Measurements from ENCODE around the gene ZBTB21. TPM values are rescaled to one million over a fixed set of nuclear protein-coding genes. Genes with fewer than 3 reads are reported as not detected.

The ZBTB21 gene
- total and polyA plus RNA-seq, 5 donors from 2014 or later, result 2.4 to 107 (median 5.7) TPM

- Mint-ChIP-seq H3K4me1 (peaks cover 0 to 4% (median under 1%) of the 10 kb centered on the region in 4 donors), H3K27me3 (peaks cover 4% of the 10 kb centered on the region), H3K36me3 (no peaks in the 10 kb centered on the region), H3K4me3 (no peak overlapping the region), H3K9me3 (no peaks in the 10 kb centered on the region), H3K27ac (peak overlapping the region in 1 of 3 donors; percentile 38)
- Histone ChIP-seq H3K27ac (ENCODE audit: insufficient read depth, low read length, poor library complexity, severe bottlenecking) (no peak overlapping the region), H3K36me3 (ENCODE audit: control insufficient read depth, insufficient read depth, low read length) (no peaks in the 10 kb centered on the region), H3K9me3 (ENCODE audit: control insufficient read depth in 2 of 2, low read length in 2 of 2) (no peaks in the 10 kb centered on the region), H3K4me3 (ENCODE audit: low read depth, low read length) (no peak overlapping the region), H3K27me3 (ENCODE audit: control insufficient read depth, insufficient read depth, low read length) (no peaks in the 10 kb centered on the region), H3K4me1 (ENCODE audit: control insufficient read depth, insufficient read depth, low read length, poor library complexity, severe bottlenecking) (no peaks in the 10 kb centered on the region)
- ATAC-seq (ENCODE audit: low read depth in 2 of 2) (no peak), DNase-seq (no peak)
Observed at GRCh38 chr21:42031241-42031640, 21.1 kb upstream of the ZBTB21 start.

DNA sequence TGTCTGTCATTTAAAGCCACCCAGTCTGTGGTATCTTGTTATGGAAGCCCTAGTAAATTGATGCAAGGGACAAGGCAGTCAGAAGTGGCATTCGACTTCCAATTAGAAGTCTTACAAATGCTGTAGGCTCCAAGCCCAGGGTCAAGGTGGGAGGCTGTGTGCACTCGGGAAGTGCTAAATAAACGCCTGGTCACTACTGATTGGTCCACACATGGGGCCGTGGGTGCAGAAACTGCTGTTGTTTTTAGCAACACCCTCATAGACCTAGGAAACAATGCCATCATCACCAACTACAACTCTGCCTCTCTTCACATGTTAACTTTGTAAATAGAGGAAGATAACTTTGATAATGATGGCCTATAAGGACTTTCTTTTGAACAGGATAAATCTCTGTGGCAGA, 20.2 kb upstream of the ZBTB21 start:
- Mint-ChIP-seq H3K27ac (no peak overlapping the region), H3K4me3 (no peak overlapping the region), H3K27me3 (peaks cover 4% of the 10 kb centered on the region), H3K9me3 (no peaks in the 10 kb centered on the region), H3K36me3 (no peaks in the 10 kb centered on the region), H3K4me1 (peaks cover 0 to 4% (median 0%) of the 10 kb centered on the region in 4 donors)
- H3K27ac ChIP-seq (ENCODE audit: insufficient read depth, low read length, poor library complexity, severe bottlenecking), result no peak overlapping the region
- H3K4me3 ChIP-seq (ENCODE audit: low read depth, low read length), result no peak overlapping the region
- H3K4me1 ChIP-seq (ENCODE audit: control insufficient read depth, insufficient read depth, low read length, poor library complexity, severe bottlenecking), result no peaks in the 10 kb centered on the region
- H3K27me3 ChIP-seq (ENCODE audit: control insufficient read depth, insufficient read depth, low read length), result no peaks in the 10 kb centered on the region
- H3K36me3 ChIP-seq (ENCODE audit: control insufficient read depth, insufficient read depth, low read length), result no peaks in the 10 kb centered on the region
- ATAC-seq (ENCODE audit: low read depth in 2 of 2), result no peak
- DNase-seq, result no peak
- no peaks in the 10 kb centered on the region for H3K9me3 ChIP-seq (ENCODE audit: control insufficient read depth in 2 of 2, low read length in 2 of 2)

- ATAC-seq (ENCODE audit: low read depth in 2 of 2), result no peak
- H3K27me3 ChIP-seq (ENCODE audit: control insufficient read depth, insufficient read depth, low read length), result no peaks in the 10 kb centered on the region
- H3K36me3 ChIP-seq (ENCODE audit: control insufficient read depth, insufficient read depth, low read length), result no peaks in the 10 kb centered on the region
- H3K9me3 ChIP-seq (ENCODE audit: control insufficient read depth in 2 of 2, low read length in 2 of 2), result no peaks in the 10 kb centered on the region
- H3K36me3 Mint-ChIP-seq, result no peaks in the 10 kb centered on the region
- no peaks in the 10 kb centered on the region for H3K9me3 Mint-ChIP-seq
- no peak overlapping the region for H3K4me3 Mint-ChIP-seq
- H3K4me3 ChIP-seq (ENCODE audit: low read depth, low read length), result no peak overlapping the region
- H3K4me1 Mint-ChIP-seq, result peaks cover 0 to 4% (median 0%) of the 10 kb centered on the region in 4 donors
- peaks cover 10% of the 10 kb centered on the region for H3K27me3 Mint-ChIP-seq
- no peaks in the 10 kb centered on the region for H3K4me1 ChIP-seq (ENCODE audit: control insufficient read depth, insufficient read depth, low read length, poor library complexity, severe bottlenecking)
- H3K27ac ChIP-seq (ENCODE audit: insufficient read depth, low read length, poor library complexity, severe bottlenecking), result no peak overlapping the region
- no peak for DNase-seq
- H3K27ac Mint-ChIP-seq, result peak overlapping the region in 1 of 3 donors; percentile 57
Observed at GRCh38 chr21:42028766-42029425, 18.7 kb upstream of the ZBTB21 start.

GRCh38 chr21:42027822-42028765, 17.9 kb upstream of the ZBTB21 start:
- Histone ChIP-seq H3K36me3 (ENCODE audit: control insufficient read depth, insufficient read depth, low read length) (no peaks in the 10 kb centered on the region), H3K9me3 (ENCODE audit: control insufficient read depth in 2 of 2, low read length in 2 of 2) (no peaks in the 10 kb centered on the region), H3K4me1 (ENCODE audit: control insufficient read depth, insufficient read depth, low read length, poor library complexity, severe bottlenecking) (no peaks in the 10 kb centered on the region), H3K27me3 (ENCODE audit: control insufficient read depth, insufficient read depth, low read length) (no peaks in the 10 kb centered on the region), H3K4me3 (ENCODE audit: low read depth, low read length) (no peak overlapping the region), H3K27ac (ENCODE audit: insufficient read depth, low read length, poor library complexity, severe bottlenecking) (no peak overlapping the region)
- Mint-ChIP-seq H3K27ac (peak overlapping the region in 2 of 3 donors; percentile 43 to 79), H3K27me3 (peaks cover 16% of the 10 kb centered on the region), H3K9me3 (no peaks in the 10 kb centered on the region), H3K4me1 (peaks cover 0 to 4% (median 0%) of the 10 kb centered on the region in 4 donors), H3K36me3 (no peaks in the 10 kb centered on the region), H3K4me3 (no peak overlapping the region)
- DNase-seq (no peak), ATAC-seq (ENCODE audit: low read depth in 2 of 2) (no peak)

DNA sequence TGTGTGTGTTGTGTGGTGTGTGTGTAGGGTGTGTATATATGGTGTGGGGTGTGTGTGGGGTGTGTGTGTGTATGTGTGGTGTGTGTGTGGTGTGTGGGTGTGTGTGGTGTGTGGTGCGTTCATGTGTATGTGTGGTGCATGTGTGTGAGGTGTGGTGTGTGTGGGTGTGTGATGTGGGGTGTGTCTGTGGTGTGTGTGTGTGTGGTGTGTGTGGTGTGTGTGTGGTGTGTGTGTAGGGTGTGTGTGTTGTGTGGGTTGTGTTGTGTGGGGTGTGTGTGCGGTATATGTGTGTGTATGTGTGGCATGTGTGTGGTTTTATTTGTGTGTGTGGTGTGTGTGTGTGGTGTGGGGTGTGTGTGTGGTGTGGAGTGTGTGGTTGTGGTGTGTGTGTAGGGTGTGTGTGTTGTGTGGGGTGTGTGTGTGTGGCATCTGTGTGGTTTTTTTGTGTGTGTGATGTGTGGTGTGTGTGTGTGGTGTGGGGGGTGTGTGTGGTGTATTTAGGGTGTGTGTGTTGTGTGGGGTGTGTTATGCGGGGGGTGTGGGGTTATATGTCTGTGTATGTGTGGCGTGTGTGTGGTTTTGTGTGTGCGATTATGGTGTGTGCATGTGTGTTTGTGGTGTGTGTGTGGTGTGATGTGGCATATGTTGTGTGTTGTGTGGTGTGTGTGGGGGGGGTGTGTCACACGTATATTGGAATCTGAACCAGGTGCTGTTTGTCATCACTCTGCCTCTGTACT, 17.1 kb upstream of the ZBTB21 start:
- H3K9me3 Mint-ChIP-seq, result no peaks in the 10 kb centered on the region
- H3K4me3 Mint-ChIP-seq, result no peak overlapping the region
- H3K4me1 ChIP-seq (ENCODE audit: control insufficient read depth, insufficient read depth, low read length, poor library complexity, severe bottlenecking), result no peaks in the 10 kb centered on the region
- H3K27me3 Mint-ChIP-seq, result peaks cover 19% of the 10 kb centered on the region
- no peak for DNase-seq
- H3K27ac Mint-ChIP-seq, result no peak overlapping the region
- no peak overlapping the region for H3K4me3 ChIP-seq (ENCODE audit: low read depth, low read length)
- H3K4me1 Mint-ChIP-seq, result peaks cover 0 to 4% (median 0%) of the 10 kb centered on the region in 4 donors
- no peaks in the 10 kb centered on the region for H3K27me3 ChIP-seq (ENCODE audit: control insufficient read depth, insufficient read depth, low read length)
- no peaks in the 10 kb centered on the region for H3K9me3 ChIP-seq (ENCODE audit: control insufficient read depth in 2 of 2, low read length in 2 of 2)
- H3K27ac ChIP-seq (ENCODE audit: insufficient read depth, low read length, poor library complexity, severe bottlenecking), result no peak overlapping the region
- no peaks in the 10 kb centered on the region for H3K36me3 Mint-ChIP-seq
- no peaks in the 10 kb centered on the region for H3K36me3 ChIP-seq (ENCODE audit: control insufficient read depth, insufficient read depth, low read length)
- ATAC-seq (ENCODE audit: low read depth in 2 of 2), result no peak

GRCh38 chr21:42026082-42026435, 15.9 kb upstream of the ZBTB21 start:
- H3K27me3 Mint-ChIP-seq, result peaks cover 19% of the 10 kb centered on the region
- DNase-seq (no peak), ATAC-seq (ENCODE audit: low read depth in 2 of 2) (no peak)
- H3K36me3 ChIP-seq (ENCODE audit: control insufficient read depth, insufficient read depth, low read length), result no peaks in the 10 kb centered on the region
- H3K27ac Mint-ChIP-seq, result peak overlapping the region in 1 of 3 donors; percentile 81
- H3K27ac ChIP-seq (ENCODE audit: insufficient read depth, low read length, poor library complexity, severe bottlenecking), result no peak overlapping the region
- H3K9me3 Mint-ChIP-seq, result no peaks in the 10 kb centered on the region
- no peak overlapping the region for H3K4me3 ChIP-seq (ENCODE audit: low read depth, low read length)
- no peaks in the 10 kb centered on the region for H3K36me3 Mint-ChIP-seq
- no peaks in the 10 kb centered on the region for H3K9me3 ChIP-seq (ENCODE audit: control insufficient read depth in 2 of 2, low read length in 2 of 2)
- no peak overlapping the region for H3K4me3 Mint-ChIP-seq
- no peaks in the 10 kb centered on the region for H3K27me3 ChIP-seq (ENCODE audit: control insufficient read depth, insufficient read depth, low read length)
- H3K4me1 ChIP-seq (ENCODE audit: control insufficient read depth, insufficient read depth, low read length, poor library complexity, severe bottlenecking), result no peaks in the 10 kb centered on the region
- H3K4me1 Mint-ChIP-seq, result peaks cover 0 to 4% (median 0%) of the 10 kb centered on the region in 4 donors

DNA sequence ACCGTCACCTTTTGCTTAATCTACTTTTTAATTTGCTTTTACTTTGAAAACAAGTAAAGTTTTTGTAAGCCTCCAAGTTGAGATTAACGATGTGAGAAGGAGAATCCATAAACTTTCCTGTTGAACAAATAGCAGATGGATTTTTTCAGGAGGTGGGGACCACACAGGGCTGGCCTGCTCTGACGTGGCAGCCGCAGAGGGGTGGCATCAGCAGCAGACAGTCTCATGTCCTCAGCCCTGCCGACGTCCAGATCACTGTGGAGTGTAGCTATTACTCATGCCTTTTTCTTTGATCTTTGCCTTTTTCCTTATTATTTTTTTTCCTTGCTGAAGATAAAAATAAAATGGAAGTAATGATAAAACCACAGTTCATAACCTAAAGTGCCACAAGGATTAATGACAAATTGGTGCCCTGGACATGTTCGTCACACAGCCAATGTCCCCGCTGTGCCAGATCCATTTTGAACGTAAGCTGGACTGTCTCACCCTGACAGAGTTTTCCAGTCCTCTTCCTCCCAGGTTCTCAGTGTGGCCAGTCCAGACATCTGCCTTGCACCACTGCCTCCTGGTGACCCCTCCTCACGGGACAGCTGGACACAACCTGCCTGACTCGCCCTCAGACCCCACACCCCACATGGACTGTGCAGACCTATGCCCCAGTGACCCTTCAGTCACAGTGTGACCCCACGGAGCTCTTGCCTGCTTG, 15.4 kb upstream of the ZBTB21 start:
- H3K9me3 Mint-ChIP-seq, result no peaks in the 10 kb centered on the region
- peaks cover 0 to 4% (median 0%) of the 10 kb centered on the region in 4 donors for H3K4me1 Mint-ChIP-seq
- ATAC-seq (ENCODE audit: low read depth in 2 of 2), result no peak
- H3K36me3 Mint-ChIP-seq, result no peaks in the 10 kb centered on the region
- H3K4me3 Mint-ChIP-seq, result no peak overlapping the region
- Histone ChIP-seq H3K4me3 (ENCODE audit: low read depth, low read length) (no peak overlapping the region), H3K27ac (ENCODE audit: insufficient read depth, low read length, poor library complexity, severe bottlenecking) (no peak overlapping the region), H3K4me1 (ENCODE audit: control insufficient read depth, insufficient read depth, low read length, poor library complexity, severe bottlenecking) (no peaks in the 10 kb centered on the region), H3K9me3 (ENCODE audit: control insufficient read depth in 2 of 2, low read length in 2 of 2) (no peaks in the 10 kb centered on the region), H3K36me3 (ENCODE audit: control insufficient read depth, insufficient read depth, low read length) (no peaks in the 10 kb centered on the region), H3K27me3 (ENCODE audit: control insufficient read depth, insufficient read depth, low read length) (no peaks in the 10 kb centered on the region)
- H3K27ac Mint-ChIP-seq, result peak overlapping the region in 1 of 3 donors; percentile 81
- no peak for DNase-seq
- H3K27me3 Mint-ChIP-seq, result peaks cover 19% of the 10 kb centered on the region
